ENCODE data around the gene PDE4D.
"Not testable (repeated sequence)": the region's sequence is repeated elsewhere in the genome, so short reads cannot be mapped to it uniquely, and the experiment has no call there.

The PDE4D gene

DNA sequence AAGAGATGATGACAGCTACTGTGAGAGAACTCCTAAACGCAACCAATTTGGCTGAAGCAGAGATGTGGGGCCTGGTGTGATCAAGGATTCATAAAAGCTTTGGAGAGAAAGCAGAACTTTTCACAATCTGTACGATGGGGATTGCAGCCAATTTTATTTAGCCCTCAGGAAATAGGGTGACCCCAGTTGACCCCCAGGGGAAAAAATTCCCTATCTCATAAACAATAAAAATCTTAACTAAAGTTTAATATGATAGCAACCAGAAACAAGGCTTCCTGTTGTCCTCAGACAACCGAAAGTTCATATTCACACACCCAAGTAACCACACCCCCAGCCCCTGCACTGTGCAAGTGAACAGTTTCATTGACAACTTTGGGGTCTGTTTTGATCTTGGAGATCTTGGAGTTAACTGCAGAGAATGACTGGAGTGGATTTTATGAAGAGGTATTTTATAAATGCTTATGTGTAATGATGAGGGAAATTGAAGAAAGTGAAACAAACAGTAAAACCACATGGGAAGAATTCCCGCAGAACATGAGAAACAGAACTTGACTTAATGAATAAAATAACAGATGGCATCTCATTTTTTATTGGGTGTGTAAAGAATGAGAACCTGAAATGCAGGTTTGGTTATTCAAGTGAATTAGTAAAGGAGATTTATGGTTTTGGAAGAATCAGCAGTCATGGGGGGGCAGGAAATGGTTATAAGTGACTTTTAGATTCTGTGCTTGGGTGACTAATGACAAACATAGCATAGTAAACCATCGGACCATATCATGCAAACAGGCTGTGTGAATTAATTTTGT lies 94.5 kb downstream of the PDE4D start:
- no peak for DNase-seq

DNA sequence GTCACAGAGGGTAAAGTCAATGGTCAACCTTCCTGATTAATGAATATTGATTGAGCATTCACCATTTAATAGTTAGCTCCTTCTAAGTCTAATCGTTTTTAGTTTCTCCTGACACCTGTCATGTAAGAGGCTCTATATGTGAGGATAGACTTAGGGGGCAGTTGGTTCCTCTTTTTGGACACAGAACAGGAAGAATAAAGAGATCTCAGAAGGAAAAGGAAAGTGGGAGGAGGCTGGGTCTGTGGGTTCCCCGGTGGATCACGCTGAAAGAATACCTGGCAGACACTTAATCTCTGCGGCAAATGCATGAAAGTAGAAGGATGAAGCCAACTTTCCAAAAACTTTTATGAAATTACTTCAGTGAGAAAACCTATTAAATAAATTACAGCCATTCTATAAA lies 98.4 kb downstream of the PDE4D start:
- no peak for DNase-seq

GRCh38 chr5:59792983-59793585 lies 100.4 kb downstream of the PDE4D start:
- no peak for DNase-seq

GRCh38 chr5:59791617-59792016 lies 101.9 kb downstream of the PDE4D start:
- DNase-seq: no peak

GRCh38 chr5:59790776-59791475 lies 102.6 kb downstream of the PDE4D start:
- no peak for DNase-seq

DNA sequence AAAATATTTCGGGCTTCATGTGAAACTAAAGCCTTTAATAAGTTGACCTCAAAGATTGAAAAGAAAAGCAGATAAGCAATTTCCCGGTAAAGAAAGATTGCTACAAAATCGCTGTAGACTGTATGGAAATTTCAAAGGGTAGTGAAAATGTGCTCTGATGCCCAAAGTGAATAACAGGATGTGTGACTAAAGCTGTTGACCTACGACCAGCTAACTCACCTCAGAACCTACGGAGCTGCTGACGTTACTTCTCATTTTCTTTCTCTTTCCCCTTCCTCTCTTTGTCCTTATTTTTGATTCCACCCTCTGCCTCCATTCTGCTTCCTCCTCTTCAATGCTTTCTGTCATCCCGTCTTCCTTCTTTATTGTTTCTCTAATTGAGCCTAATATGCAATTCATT lies 103.2 kb downstream of the PDE4D start:
- no peak for DNase-seq

DNA sequence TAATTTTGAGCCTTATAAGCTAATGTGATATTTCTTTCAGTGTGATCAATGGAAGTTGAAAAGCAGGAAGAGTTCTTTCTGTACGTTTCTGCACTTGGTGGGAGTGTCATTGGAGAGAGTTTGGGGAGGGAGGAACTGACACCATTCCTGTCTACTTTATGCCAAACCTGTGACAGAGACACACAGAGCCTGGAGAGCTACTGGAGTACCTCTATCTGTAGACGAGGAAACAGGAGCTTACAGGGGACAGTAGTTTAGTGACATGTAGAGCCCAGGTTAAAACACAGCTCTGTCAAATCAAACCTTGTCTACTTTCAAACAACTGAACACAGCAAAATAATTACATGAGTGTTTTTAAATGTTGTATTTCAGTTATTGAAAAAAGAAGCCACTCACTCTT lies 103.6 kb downstream of the PDE4D start:
- no peak for DNase-seq

DNA sequence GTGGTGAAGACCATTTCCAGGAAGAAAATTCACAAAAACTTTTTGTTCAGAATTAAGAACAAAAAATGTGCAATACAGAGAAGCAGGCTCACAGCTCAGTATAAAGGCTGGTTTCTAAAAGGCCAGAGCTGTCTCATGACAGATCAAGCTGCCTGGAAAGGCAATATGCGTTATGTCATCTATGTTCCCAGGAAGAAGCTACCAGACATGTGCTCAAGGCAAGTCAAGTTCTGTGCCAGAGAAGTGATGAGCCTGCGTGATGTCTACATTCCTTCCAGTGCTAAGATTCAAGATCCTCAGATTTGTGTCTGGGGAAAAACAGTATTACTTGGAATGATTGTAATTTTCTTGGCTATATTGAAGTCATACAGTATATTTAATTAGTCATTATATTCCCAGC lies 104.3 kb downstream of the PDE4D start:
- no peak for DNase-seq

DNA sequence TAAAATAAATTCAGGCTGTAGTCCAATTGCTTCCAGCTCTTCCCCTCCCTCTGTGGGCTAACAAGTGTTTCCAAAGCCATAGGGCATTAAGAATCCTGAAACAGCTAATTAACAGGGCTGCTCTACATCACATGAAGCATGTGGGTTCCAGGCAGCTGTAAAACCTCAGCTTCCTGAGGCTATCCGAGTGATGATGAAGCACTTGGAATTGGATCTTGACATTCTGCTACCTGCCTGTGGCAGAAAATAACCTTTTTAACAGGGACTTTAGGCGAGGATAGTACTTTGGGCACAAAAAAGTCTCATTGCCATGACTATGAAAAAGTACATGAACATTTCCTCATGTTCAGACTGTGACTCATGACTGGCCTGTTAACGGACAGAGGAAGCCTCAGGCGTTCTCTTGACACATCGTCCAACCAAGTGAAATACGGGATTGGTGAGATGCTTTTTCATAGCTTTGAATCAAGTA lies 107.2 kb downstream of the PDE4D start:
- no peak for DNase-seq

GRCh38 chr5:59785676-59786333 lies 107.7 kb downstream of the PDE4D start:
- no peak for DNase-seq

GRCh38 chr5:59784708-59785107 lies 108.8 kb downstream of the PDE4D start:
- not testable (repeated sequence) for DNase-seq

GRCh38 chr5:59783264-59783663 lies 110.3 kb downstream of the PDE4D start:
- DNase-seq: no peak

GRCh38 chr5:59782856-59783255 lies 110.7 kb downstream of the PDE4D start:
- DNase-seq: no peak

DNA sequence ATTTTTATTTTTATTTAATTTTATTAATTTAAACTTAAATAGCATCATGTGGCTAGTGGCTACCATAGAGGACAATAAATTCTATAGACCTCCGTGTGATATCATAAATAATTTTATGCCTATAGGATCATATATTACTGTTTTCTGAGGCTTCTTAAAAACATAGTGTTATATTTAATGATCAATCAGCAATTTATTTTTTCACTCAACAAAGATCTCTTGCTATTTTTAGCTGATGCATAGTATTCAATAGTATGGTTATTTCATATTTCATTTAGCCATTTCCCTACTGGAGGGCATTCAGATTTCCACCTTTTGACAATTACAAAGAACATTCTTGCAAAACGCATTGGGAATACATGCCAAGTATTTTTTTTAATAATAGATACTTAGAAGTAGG lies 114.1 kb downstream of the PDE4D start:
- no peak for DNase-seq

DNA sequence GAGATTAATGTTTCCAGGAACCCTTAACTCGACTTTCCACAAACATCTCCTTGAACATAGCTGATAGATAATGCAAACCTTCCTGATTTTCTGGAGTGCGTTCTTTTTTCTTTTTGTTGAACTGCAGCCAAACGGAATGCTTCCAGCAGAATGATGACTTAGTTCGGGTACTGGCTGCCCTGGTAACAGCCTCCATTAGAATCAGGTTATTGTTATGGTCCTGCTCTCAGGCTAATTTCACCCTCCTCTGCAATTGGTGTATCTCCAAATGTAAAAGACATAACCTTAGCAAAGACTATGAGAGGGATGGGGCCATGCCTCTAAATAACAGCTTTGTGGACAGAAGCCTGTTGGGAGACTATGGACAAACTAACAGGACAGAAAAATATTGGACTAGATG lies 116.5 kb downstream of the PDE4D start:
- no peak for DNase-seq

- no peak for DNase-seq
These were observed 120.2 kb downstream of the PDE4D start for GRCh38 chr5:59773294-59773693.

- no peak for DNase-seq
These were observed 120.8 kb downstream of the PDE4D start for GRCh38 chr5:59772757-59773156.

DNA sequence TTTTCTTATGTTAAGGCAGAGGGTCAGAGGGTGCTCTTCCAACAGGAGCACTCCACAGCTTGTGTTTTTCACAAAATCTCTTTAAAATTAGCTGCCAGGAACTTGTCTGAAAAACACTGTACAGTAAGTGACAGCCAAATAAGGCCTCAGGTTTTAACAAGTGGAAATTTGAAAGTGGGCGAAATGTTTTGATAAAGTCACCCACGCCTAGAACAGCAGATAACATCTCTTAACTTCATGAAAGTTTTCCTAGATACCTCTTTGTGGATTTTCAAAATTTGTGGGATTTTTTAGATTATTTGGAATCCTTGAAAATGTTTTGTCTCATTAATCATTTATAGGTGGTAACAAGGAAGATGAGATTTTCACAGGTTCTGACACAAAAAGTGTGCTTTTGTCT lies 121.3 kb downstream of the PDE4D start:
- no peak for DNase-seq

DNA sequence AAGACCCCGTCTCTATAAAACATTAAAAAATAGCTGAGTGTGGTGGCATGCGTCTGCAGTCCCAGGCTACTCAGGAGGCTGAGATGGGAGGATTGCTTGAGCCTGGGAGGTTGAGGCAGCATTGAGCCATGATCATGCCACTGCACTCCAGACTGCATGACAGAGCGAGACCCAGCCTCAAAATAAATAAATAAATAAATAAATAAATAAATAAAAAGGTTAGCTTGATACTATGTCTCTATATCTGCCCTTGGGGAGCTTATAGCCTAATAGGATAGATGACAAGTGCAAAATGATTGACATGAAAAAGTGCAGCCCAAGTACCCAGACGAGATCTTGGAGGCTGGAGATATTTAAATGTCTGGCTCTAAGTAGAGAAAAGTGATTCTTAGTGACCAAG lies 122.6 kb downstream of the PDE4D start:
- DNase-seq: no peak

DNA sequence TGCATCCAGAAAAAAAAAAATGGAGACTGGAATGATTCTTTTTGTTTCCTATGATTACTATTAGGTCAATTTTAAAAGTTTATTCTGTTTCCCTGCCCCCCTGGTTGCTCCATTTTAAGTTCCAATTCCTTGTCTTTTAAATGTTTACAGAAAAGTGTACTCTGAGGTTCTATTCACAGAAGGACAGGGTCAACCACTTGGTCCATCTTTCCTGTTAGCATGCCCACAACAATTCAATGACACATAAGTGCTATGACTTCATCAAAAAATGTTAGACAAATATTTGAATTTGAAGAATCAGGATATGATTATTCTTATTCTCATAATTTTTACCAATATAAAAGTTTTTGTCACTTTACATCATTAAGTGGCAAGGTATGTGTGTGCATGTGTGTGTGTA lies 123.7 kb downstream of the PDE4D start:
- DNase-seq: no peak

DNA sequence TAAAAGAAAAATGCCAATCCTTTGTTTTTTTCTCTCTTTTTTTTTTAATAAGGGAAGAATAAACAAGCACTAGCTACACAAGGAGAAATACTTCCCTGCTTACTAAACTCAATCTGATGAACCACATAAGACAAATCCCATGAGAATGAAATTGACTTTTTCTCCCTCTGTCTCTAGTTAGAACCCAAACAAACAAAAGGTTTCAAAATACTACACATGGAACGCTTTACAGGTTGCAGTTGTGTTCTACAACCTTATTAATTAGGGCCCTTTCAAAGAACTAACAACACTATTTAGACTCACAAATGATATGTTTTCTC lies 124.5 kb downstream of the PDE4D start:
- no peak for DNase-seq

DNA sequence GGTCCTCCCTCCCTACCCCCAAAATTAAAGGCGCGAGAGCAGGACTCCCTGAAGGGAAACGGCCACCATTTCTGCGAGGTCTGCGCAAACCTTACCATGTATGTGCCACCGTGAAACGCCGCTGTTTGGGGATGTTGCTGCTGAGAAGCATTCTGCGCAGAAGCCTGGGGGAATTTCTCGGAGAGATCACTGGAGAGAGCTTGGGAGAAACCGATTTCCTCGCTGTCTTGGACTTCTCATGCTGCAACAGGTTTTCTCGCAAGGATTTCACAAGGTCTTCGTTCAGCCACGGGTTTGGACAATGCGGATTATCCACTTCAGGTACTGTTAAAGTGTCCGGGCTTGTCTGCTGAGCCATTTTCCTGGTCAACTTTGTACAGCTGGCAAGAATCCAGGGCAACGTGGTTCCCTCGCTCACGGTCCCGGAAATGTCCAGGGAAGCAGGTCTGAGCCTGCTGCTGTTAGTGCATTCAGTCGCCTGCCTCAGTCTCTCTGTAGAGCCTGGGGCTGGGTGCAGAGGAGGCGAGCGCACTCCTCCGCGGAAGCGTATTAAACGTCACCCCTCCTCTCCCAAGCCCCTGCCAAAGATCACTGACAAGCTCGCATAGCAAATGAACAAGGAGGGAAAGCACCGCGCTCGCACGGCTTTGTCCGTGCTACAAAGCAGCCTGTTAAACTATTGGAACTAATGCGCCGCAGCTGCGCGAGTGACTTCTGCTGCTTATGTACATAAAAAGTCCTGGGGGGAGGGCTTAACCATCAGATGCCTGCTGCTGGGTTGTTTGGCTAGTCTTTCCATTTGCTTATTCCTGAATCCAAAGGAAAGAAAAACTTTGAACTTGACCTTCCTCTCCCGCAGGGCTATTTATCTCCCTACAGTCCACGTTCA lies 125.1 kb downstream of the PDE4D start:
- DNase-seq: no peak

Measured in stimulated activated naive CD4-positive, alpha-beta T cell treated with Interleukin-2 at 50 U/mL for 16 hours (primary cell).